ENCODE data around the gene CTTNBP2.

The CTTNBP2 gene

DNA sequence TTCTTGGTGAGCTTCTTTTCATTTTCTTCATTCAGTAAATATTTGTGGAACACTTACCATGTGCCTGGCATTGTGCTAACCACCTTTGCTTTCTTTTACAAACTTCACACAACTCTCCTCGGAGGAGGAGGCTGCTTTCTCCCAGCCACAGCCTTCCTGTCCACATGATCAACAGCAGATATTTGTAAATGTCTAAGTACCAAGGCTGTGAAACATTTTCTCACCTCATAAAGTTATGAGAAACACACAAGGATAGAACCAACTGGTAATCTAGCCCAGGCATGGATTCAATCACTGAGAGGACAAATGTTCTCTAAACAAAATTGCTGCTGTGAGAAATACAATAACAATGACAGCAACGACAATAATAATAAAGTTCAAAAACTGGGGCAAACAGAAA lies 3.9 kb downstream of the CTTNBP2 start:
- Histone ChIP-seq H3K27me3 (replicated peaks; ENCODE audit: control insufficient read depth, insufficient read depth, low read length) (peaks cover 6% of the 10 kb centered on the region), H3K9me3 (ENCODE audit: control insufficient read depth, low read length) (no peaks in the 10 kb centered on the region), H3K9ac (ENCODE audit: low read length) (no peak overlapping the region), H3K36me3 (ENCODE audit: control insufficient read depth, insufficient read depth, low read length, severe bottlenecking) (no peaks in the 10 kb centered on the region), H3K4me1 (ENCODE audit: control insufficient read depth, insufficient read depth, low read length) (peaks cover 13% of the 10 kb centered on the region), H3K4me3 (ENCODE audit: low read length) (no peak overlapping the region)
- DNase-seq (ENCODE audit: low read depth), result no peak

DNA sequence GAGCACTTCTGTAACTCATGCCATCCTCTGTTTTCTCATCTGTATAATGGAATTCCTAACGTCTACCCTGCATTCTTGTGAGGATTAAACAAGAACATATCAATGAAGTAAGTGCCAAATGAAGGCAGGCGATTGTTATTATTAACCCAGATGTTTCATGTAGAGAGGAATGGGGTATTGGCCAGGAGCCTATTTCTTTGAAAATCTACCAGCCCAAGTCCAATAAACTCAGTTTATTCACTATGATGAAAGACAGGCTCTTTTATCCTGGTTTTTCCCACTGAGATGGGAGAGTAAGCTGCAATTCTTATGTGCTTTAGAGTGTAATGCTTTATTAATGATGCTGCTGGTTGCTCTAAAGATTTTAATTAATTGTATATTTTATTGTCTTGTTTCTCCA lies 9.6 kb downstream of the CTTNBP2 start:
- no peak for DNase-seq (ENCODE audit: low read depth)
- Histone ChIP-seq H3K27me3 (replicated peaks; ENCODE audit: control insufficient read depth, insufficient read depth, low read length) (no peaks in the 10 kb centered on the region), H3K9ac (ENCODE audit: low read length) (no peak overlapping the region), H3K36me3 (ENCODE audit: control insufficient read depth, insufficient read depth, low read length, severe bottlenecking) (no peaks in the 10 kb centered on the region), H3K4me3 (ENCODE audit: low read length) (no peak overlapping the region), H3K4me1 (ENCODE audit: control insufficient read depth, insufficient read depth, low read length) (no peaks in the 10 kb centered on the region), H3K9me3 (ENCODE audit: control insufficient read depth, low read length) (no peaks in the 10 kb centered on the region)

DNA sequence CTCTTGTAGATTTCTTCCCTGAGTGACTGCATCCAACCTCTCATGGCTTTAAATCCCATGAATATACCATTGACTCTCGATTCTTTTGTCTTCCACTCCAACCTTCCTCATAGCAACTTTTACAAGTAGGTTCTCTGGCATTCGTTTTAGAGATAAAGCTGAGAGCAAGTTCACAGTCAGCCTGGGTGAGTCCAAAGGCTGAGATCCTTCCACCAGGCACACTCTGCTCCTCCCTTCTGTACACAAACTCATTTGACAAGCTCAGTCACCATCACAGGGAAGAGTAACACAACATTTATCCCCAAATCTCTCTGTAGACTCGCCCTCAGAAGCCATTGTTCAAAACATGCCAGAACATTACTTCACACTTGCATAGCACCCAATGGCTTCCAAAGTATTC lies 10.9 kb downstream of the CTTNBP2 start:
- Histone ChIP-seq H3K4me3 (ENCODE audit: low read length) (no peak overlapping the region), H3K36me3 (ENCODE audit: control insufficient read depth, insufficient read depth, low read length, severe bottlenecking) (no peaks in the 10 kb centered on the region), H3K9me3 (ENCODE audit: control insufficient read depth, low read length) (no peaks in the 10 kb centered on the region), H3K27me3 (replicated peaks; ENCODE audit: control insufficient read depth, insufficient read depth, low read length) (no peaks in the 10 kb centered on the region), H3K9ac (ENCODE audit: low read length) (no peak overlapping the region), H3K4me1 (ENCODE audit: control insufficient read depth, insufficient read depth, low read length) (no peaks in the 10 kb centered on the region)
- DNase-seq (ENCODE audit: low read depth), result no peak

DNA sequence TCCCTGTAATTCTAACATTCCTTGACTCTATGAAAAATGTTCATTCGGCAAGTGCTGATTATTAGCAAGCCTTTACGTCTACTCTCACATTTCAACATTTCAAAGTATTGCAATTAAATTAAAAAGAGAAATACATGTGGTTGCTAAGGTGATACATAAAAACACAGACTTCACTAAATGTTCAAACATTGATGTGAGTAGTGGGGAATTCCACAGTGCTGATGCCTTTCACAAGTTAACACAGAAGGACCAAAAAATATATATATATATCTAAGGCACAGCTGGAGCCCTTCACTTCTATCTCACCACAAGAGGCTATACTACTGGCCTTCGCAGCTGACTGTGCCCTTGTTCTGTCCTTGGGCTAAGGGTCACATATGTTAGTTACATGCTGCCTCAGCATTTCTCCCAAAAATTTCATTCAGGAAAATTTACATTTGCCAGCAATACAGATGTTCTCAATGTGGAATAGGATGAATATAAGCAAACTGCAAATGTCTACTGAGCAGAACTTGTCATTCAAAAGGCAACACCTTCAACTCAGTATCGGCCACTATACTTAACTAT lies 13.9 kb downstream of the CTTNBP2 start:
- no peaks in the 10 kb centered on the region for H3K27me3 ChIP-seq (replicated peaks; ENCODE audit: control insufficient read depth, insufficient read depth, low read length)
- no peak for DNase-seq (ENCODE audit: low read depth)
- H3K4me3 ChIP-seq (ENCODE audit: low read length), result no peak overlapping the region
- no peak overlapping the region for H3K9ac ChIP-seq (ENCODE audit: low read length)
- H3K4me1 ChIP-seq (ENCODE audit: control insufficient read depth, insufficient read depth, low read length), result no peaks in the 10 kb centered on the region
- no peaks in the 10 kb centered on the region for H3K9me3 ChIP-seq (ENCODE audit: control insufficient read depth, low read length)
- H3K36me3 ChIP-seq (ENCODE audit: control insufficient read depth, insufficient read depth, low read length, severe bottlenecking), result no peaks in the 10 kb centered on the region

DNA sequence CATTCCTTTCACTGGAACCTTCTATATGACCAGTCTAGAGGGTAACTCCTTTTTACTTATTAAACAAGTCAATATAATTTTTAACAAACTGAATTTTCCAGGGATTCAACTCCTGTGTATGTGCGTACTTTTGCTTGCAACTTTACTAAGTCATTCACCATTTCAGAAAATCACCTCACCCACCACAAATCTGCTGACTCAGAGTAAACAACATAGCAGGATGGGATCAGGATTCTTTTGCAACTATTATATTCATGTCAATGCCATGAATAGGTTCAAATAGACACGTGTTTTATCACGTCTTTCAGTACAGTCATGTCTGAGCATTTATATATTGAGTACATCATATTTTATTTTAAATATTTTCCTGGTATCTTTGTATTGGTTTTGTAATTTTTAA lies 14.5 kb downstream of the CTTNBP2 start:
- Histone ChIP-seq H3K36me3 (ENCODE audit: control insufficient read depth, insufficient read depth, low read length, severe bottlenecking) (no peaks in the 10 kb centered on the region), H3K9ac (ENCODE audit: low read length) (no peak overlapping the region), H3K9me3 (ENCODE audit: control insufficient read depth, low read length) (no peaks in the 10 kb centered on the region), H3K27me3 (replicated peaks; ENCODE audit: control insufficient read depth, insufficient read depth, low read length) (no peaks in the 10 kb centered on the region), H3K4me3 (ENCODE audit: low read length) (no peak overlapping the region), H3K4me1 (ENCODE audit: control insufficient read depth, insufficient read depth, low read length) (no peaks in the 10 kb centered on the region)
- no peak for DNase-seq (ENCODE audit: low read depth)

DNA sequence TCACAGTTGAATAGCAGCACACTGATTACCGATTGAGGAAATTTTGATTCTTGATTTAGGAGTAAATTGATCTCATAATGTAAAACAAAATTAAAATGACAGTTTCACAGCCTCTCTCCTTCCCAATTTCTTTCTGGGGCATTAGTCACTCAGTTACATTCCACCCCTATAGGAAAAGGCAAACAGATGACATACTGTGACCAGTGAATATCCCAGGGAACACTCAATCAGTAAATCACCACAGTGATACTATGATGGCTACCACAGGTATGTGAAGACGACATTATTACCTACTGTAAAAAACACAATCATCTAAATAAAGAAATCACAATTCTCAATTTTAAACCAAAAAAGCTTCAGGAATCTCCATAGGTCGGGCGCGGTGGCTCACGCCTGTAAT lies 15.5 kb downstream of the CTTNBP2 start:
- no peak overlapping the region for H3K9ac ChIP-seq (ENCODE audit: low read length)
- H3K9me3 ChIP-seq (ENCODE audit: control insufficient read depth, low read length), result no peaks in the 10 kb centered on the region
- DNase-seq (ENCODE audit: low read depth), result no peak
- no peaks in the 10 kb centered on the region for H3K27me3 ChIP-seq (replicated peaks; ENCODE audit: control insufficient read depth, insufficient read depth, low read length)
- no peaks in the 10 kb centered on the region for H3K4me1 ChIP-seq (ENCODE audit: control insufficient read depth, insufficient read depth, low read length)
- no peak overlapping the region for H3K4me3 ChIP-seq (ENCODE audit: low read length)
- H3K36me3 ChIP-seq (ENCODE audit: control insufficient read depth, insufficient read depth, low read length, severe bottlenecking), result no peaks in the 10 kb centered on the region

DNA sequence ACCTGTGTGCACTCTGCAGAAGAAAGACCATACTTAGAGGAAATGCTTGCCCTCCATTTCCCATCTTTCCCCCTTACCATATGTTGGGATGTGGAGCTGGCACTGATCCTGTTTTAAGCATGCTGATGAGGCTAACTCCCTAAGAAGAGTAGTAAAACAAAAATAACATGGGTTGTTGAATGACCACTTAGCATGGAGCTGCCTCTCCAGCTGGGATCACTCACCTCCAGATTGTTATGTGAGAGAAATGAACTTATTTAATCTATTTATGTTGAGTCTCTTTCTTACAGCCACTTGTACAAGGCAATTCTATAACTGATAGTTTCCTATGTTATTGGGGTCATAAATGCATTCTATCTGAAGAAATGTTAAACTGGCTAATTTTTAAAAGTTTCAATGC lies 17.0 kb downstream of the CTTNBP2 start:
- H3K4me3 ChIP-seq (ENCODE audit: low read length), result no peak overlapping the region
- H3K4me1 ChIP-seq (ENCODE audit: control insufficient read depth, insufficient read depth, low read length), result no peaks in the 10 kb centered on the region
- H3K9ac ChIP-seq (ENCODE audit: low read length), result no peak overlapping the region
- H3K27me3 ChIP-seq (replicated peaks; ENCODE audit: control insufficient read depth, insufficient read depth, low read length), result no peaks in the 10 kb centered on the region
- H3K9me3 ChIP-seq (ENCODE audit: control insufficient read depth, low read length), result no peaks in the 10 kb centered on the region
- DNase-seq (ENCODE audit: low read depth), result no peak
- H3K36me3 ChIP-seq (ENCODE audit: control insufficient read depth, insufficient read depth, low read length, severe bottlenecking), result no peaks in the 10 kb centered on the region

DNA sequence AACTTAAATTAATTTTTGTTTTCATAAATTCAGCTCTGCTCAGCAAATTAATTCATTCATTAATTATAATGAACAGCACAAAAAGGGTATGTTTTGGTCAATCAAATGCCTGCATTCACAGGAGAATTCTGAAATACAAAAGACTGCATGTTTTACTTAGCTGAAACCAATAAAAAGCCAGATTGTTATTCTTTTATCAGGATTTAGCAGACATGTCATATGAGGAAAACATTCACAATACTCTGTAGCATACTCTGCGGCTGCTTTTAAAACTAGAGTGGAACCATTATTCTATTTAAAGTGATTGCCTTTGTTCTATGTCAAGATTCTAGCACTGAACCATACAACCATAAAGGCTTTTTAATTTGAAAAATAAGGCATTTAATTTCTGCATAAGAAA lies 19.1 kb downstream of the CTTNBP2 start:
- Histone ChIP-seq H3K9me3 (ENCODE audit: control insufficient read depth, low read length) (no peaks in the 10 kb centered on the region), H3K9ac (ENCODE audit: low read length) (no peak overlapping the region)

DNA sequence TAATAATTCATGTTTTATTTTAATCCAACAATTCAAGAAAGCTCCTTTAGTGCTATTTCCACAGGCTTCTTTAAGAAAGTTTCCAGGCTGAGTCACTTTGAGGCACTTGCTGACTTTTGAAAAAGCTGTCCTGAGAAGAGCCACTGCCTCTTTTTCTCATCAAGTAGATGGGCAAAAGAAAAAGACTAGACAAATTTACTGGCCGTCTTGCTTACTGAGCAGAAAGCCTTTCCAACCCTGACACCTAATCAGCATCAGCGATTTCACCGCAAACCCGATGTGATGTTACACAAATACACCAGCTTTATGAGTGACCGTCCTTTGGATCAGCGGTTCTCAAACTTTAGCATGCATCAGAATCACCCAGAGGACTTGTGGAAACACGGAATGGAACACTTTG lies 24.3 kb downstream of the CTTNBP2 start:
- no peak for DNase-seq (ENCODE audit: low read depth)
- H3K4me3 ChIP-seq (ENCODE audit: low read length), result no peak overlapping the region
- H3K9ac ChIP-seq (ENCODE audit: low read length), result no peak overlapping the region
- H3K4me1 ChIP-seq (ENCODE audit: control insufficient read depth, insufficient read depth, low read length), result no peaks in the 10 kb centered on the region
- no peaks in the 10 kb centered on the region for H3K36me3 ChIP-seq (ENCODE audit: control insufficient read depth, insufficient read depth, low read length, severe bottlenecking)
- H3K9me3 ChIP-seq (ENCODE audit: control insufficient read depth, low read length), result no peaks in the 10 kb centered on the region
- H3K27me3 ChIP-seq (replicated peaks; ENCODE audit: control insufficient read depth, insufficient read depth, low read length), result no peaks in the 10 kb centered on the region

More for the DNA sequence above, 19.1 kb downstream of the CTTNBP2 start:
- Histone ChIP-seq H3K4me3 (ENCODE audit: low read length) (no peak overlapping the region), H3K4me1 (ENCODE audit: control insufficient read depth, insufficient read depth, low read length) (no peaks in the 10 kb centered on the region), H3K36me3 (ENCODE audit: control insufficient read depth, insufficient read depth, low read length, severe bottlenecking) (no peaks in the 10 kb centered on the region), H3K27me3 (replicated peaks; ENCODE audit: control insufficient read depth, insufficient read depth, low read length) (no peaks in the 10 kb centered on the region)
- no peak for DNase-seq (ENCODE audit: low read depth)

DNA sequence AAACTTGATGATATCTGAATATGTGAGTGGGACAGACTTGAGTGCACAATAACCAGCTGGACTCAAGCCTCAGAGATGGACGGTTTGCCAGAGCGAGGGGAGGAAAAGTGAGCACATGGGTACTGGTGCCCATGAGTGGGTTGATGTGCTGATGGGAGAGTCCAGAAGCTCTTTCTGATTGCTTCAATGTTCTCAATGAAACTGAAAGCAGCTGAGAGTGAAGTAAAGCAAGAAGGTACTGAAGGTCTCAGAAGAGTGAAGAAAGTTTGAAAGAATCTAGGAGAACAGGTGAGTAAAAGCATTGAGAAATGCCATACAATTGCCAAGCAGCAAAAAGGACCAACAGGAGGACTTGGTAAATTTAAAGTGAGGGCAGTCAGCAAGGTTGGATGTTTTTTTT lies 28.6 kb downstream of the CTTNBP2 start:
- Histone ChIP-seq H3K9ac (ENCODE audit: low read length) (no peak overlapping the region), H3K9me3 (ENCODE audit: control insufficient read depth, low read length) (no peaks in the 10 kb centered on the region), H3K4me3 (ENCODE audit: low read length) (no peak overlapping the region), H3K27me3 (replicated peaks; ENCODE audit: control insufficient read depth, insufficient read depth, low read length) (no peaks in the 10 kb centered on the region), H3K4me1 (ENCODE audit: control insufficient read depth, insufficient read depth, low read length) (no peaks in the 10 kb centered on the region), H3K36me3 (ENCODE audit: control insufficient read depth, insufficient read depth, low read length, severe bottlenecking) (no peaks in the 10 kb centered on the region)
- DNase-seq (ENCODE audit: low read depth), result no peak

DNA sequence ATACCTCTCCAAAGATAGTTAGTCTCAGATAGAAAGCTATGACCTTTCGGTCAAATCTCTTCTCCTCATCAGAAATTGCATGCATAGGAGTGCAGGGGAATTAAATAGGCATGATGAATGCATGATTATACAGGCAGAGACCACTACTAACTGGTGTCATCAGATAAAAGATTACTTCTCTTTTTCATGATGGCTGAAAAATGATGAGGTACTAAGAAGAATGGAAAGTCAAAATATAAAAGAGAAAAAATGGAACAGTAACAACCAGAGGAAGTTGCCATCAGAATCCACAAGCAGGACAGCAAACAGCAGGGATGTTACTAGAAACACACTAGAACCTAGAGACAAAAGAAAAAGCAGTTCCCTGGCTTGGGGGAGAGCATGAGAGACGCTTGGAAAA lies 31.6 kb downstream of the CTTNBP2 start:
- no peak for DNase-seq (ENCODE audit: low read depth)
- H3K9ac ChIP-seq (ENCODE audit: low read length), result no peak overlapping the region
- no peaks in the 10 kb centered on the region for H3K27me3 ChIP-seq (replicated peaks; ENCODE audit: control insufficient read depth, insufficient read depth, low read length)
- no peaks in the 10 kb centered on the region for H3K4me1 ChIP-seq (ENCODE audit: control insufficient read depth, insufficient read depth, low read length)
- no peaks in the 10 kb centered on the region for H3K9me3 ChIP-seq (ENCODE audit: control insufficient read depth, low read length)
- H3K36me3 ChIP-seq (ENCODE audit: control insufficient read depth, insufficient read depth, low read length, severe bottlenecking), result no peaks in the 10 kb centered on the region
- H3K4me3 ChIP-seq (ENCODE audit: low read length), result no peak overlapping the region

DNA sequence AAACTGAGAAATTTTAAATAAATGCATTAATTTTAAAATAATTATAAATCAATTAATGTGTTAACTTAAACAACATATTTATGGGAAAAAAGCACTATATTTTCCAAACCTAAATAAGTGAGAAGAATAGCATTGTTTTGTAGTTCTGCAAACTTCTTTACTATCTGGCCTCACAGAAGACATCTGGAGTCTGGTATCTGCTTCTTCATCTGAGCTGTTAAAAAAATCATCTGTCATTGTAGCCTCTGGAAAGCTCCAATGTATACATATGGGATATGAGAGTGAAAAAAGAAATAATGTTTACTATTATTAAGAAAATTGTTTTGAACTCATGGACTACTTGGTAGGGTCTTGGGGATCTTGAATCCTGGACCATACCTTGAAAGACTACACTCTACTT lies 32.2 kb downstream of the CTTNBP2 start:
- no peak for DNase-seq (ENCODE audit: low read depth)
- Histone ChIP-seq H3K9ac (ENCODE audit: low read length) (no peak overlapping the region), H3K4me1 (ENCODE audit: control insufficient read depth, insufficient read depth, low read length) (no peaks in the 10 kb centered on the region), H3K9me3 (ENCODE audit: control insufficient read depth, low read length) (no peaks in the 10 kb centered on the region), H3K27me3 (replicated peaks; ENCODE audit: control insufficient read depth, insufficient read depth, low read length) (no peaks in the 10 kb centered on the region), H3K36me3 (ENCODE audit: control insufficient read depth, insufficient read depth, low read length, severe bottlenecking) (no peaks in the 10 kb centered on the region), H3K4me3 (ENCODE audit: low read length) (no peak overlapping the region)

Data from adipocyte (in vitro differentiated cells).